Kidney (tissue), 14 donors: ENCODE measurements around the gene MTERF2. TPM values are rescaled to one million over a fixed set of nuclear protein-coding genes. Genes with fewer than 3 reads are reported as not detected.

Experiments
- DNase-seq, 5 donors: peaks; one replicate each; pipeline ENCODE4 v3.0.0-alpha.2; 2013 to 2020
- FAIRE-seq: peaks from 2 replicates; lab custom pipeline; 2012; peaks lifted over from hg19 to GRCh38; lab: Jason Lieb, UNC
- H3K27ac ChIP-seq, 2 donors: one replicate each; pipeline ENCODE4 v1.7.0; 2013; ENCODE audit warnings: low read depth in 2 of 2, low read length in 2 of 2, inconsistent platforms in 1 of 2
- H3K27me3 ChIP-seq: one replicate; pipeline ENCODE4 v1.7.1; 2013; ENCODE audit warnings: low read length, inconsistent platforms; ENCODE audit not compliant: control insufficient read depth, insufficient read depth
- H3K36me3 ChIP-seq, 3 donors: one replicate each; pipeline versions ENCODE4 v1.7.0 to v1.7.1; 2013; ENCODE audit warnings: low read length in 3 of 3, control low read depth in 1 of 3, inconsistent platforms in 1 of 3; ENCODE audit not compliant: insufficient read depth in 3 of 3, control insufficient read depth in 2 of 3
- H3K4me1 ChIP-seq, 3 donors: one replicate each; pipeline versions ENCODE4 v1.7.0 to v1.7.1; 2013; ENCODE audit warnings: low read length in 3 of 3, inconsistent platforms in 1 of 3, low read depth in 1 of 3; ENCODE audit not compliant: control insufficient read depth in 2 of 3, insufficient read depth in 2 of 3
- H3K4me3 ChIP-seq, 3 donors: one replicate each; pipeline versions ENCODE4 v1.7.0 to v1.8.1; 2013; ENCODE audit warnings: low read length in 3 of 3, control low read depth in 1 of 3, inconsistent platforms in 1 of 3
- H3K9ac ChIP-seq, 3 donors: one replicate each; pipeline versions ENCODE4 v1.7.0 to v1.7.1; 2013; ENCODE audit warnings: low read length in 3 of 3, control low read depth in 1 of 3, inconsistent platforms in 1 of 3
- H3K9me3 ChIP-seq, 3 donors: one replicate each; pipeline versions ENCODE4 v1.7.0 to v1.7.1; 2013; ENCODE audit warnings: low read length in 3 of 3, control low read depth in 1 of 3, inconsistent platforms in 1 of 3; ENCODE audit not compliant: control insufficient read depth in 2 of 3, insufficient read depth in 1 of 3
- CTCF ChIP-seq: IDR thresholded peaks from 3 replicates; pipeline ENCODE4 v1.5.1; 2012; ENCODE audit warnings: mild to moderate bottlenecking, moderate library complexity, borderline replicate concordance; ENCODE audit not compliant: insufficient read depth; ENCODE audit errors: extremely low read depth
- intact Hi-C: fragments of 100-400 bp; cut with DNase I; formaldehyde crosslinking; loops from one replicate; pipeline ENCODE4 v1.11.1; 2022
- polyA plus RNA-seq: library from polyadenylated mRNA; stranded (reverse); fragments of 350-450 nt; fragmentation: Illumina TruSeq; extraction: RNeasy Lipid Tissue Mini Kit (QIAGEN cat#74804); gene quantifications from one replicate; pipeline ENCODE4 v1.2.3, GENCODE V29; 2014; ENCODE audit warnings: low read depth, low replicate concordance; ENCODE audit not compliant: insufficient read depth
- total RNA-seq: library from RNA; stranded (reverse); fragmentation: NEBNext Ultra II Directional; extraction: Animal tissue kit (Norgen Biotek cat#: 25700); gene quantifications from one replicate; pipeline ENCODE4 v1.2.1, GENCODE V29; 2021
- donor health status: control.
- donor health status: control.
- donor health status: control.
- donor health status: control.
- donor health status: control.
- donor health status: DM: yes; HTN: yes; CAD: no.
- donor health status: Normal renal cell carcinoma (clear cell type).

The MTERF2 gene
- total and polyA plus RNA-seq, 2 donors from 2014 or later = 15.0 to 26.2 TPM

- Histone ChIP-seq H3K36me3 (no peaks in the 10 kb centered on the region), H3K9ac (no peak overlapping the region), H3K27ac (no peak overlapping the region), H3K27me3 (no peaks in the 10 kb centered on the region), H3K4me3 (no peak overlapping the region), H3K4me1 (peaks cover 3 to 21% (median 5%) of the 10 kb centered on the region in 3 donors), H3K9me3 (no peaks in the 10 kb centered on the region)
- TF ChIP-seq CTCF = no peak
- FAIRE-seq (no peak), DNase-seq (no peak)
- intact Hi-C loops = no loop called here
Observed at GRCh38 chr12:107025671-107026070, 38.7 kb upstream of the MTERF2 start.

- intact Hi-C loops = no loop called here
- TF ChIP-seq CTCF = no peak
- Histone ChIP-seq H3K4me1 (no peaks in the 10 kb centered on the region), H3K36me3 (peaks cover 0 to 2% (median 0%) of the 10 kb centered on the region in 3 donors), H3K9ac (no peak overlapping the region), H3K27me3 (no peaks in the 10 kb centered on the region), H3K9me3 (no peaks in the 10 kb centered on the region), H3K27ac (no peak overlapping the region), H3K4me3 (no peak overlapping the region)
- DNase-seq (no peak), FAIRE-seq (no peak)
Observed at GRCh38 chr12:107019546-107019945, 32.6 kb upstream of the MTERF2 start.

- intact Hi-C loops = no loop called here
- Histone ChIP-seq H3K27me3 (no peaks in the 10 kb centered on the region), H3K4me1 (no peaks in the 10 kb centered on the region), H3K36me3 (peaks cover 0 to 2% (median 0%) of the 10 kb centered on the region in 3 donors), H3K9me3 (no peaks in the 10 kb centered on the region), H3K4me3 (no peak overlapping the region), H3K9ac (no peak overlapping the region), H3K27ac (no peak overlapping the region)
- TF ChIP-seq CTCF = no peak
- DNase-seq (no peak), FAIRE-seq (no peak)
Observed at GRCh38 chr12:107017042-107017441, 30.1 kb upstream of the MTERF2 start.

- no peak overlapping the region for H3K9ac ChIP-seq
- TF ChIP-seq CTCF = peak; percentile 32
- no peaks in the 10 kb centered on the region for H3K27me3 ChIP-seq
- no peak overlapping the region for H3K27ac ChIP-seq
- no peak overlapping the region for H3K4me3 ChIP-seq
- intact Hi-C loops = no loop called here
- no peak for FAIRE-seq
- H3K36me3 ChIP-seq = peaks cover 0 to 2% (median 0%) of the 10 kb centered on the region in 3 donors
- no peaks in the 10 kb centered on the region for H3K4me1 ChIP-seq
- peak in 2 of 5 donors; percentile 17 to 33 for DNase-seq
- H3K9me3 ChIP-seq = no peaks in the 10 kb centered on the region
Observed at GRCh38 chr12:107014055-107014454, 27.1 kb upstream of the MTERF2 start.
